Activated effector memory CD4-positive, alpha-beta T cell treated with anti-CD3 and anti-CD28 coated beads, Interleukin-2, amount 50 U/mL, for 16 hours (primary cell): ENCODE data around the gene BPIFB6.

Experiments
- DNase-seq: peaks from one replicate; pipeline ENCODE4 v3.0.0-alpha.2; 2020

BPIFB6 gene

GRCh38 chr20:33093074-33093473 is 61.6 kb downstream of the BPIFB6 start:
- no peak for DNase-seq

GRCh38 chr20:33093582-33093981 is 62.1 kb downstream of the BPIFB6 start:
- DNase-seq: no peak
